ENCODE data around the gene RNU1-3.

RNU1-3 gene

GRCh38 chr1:16625497-16626408 is 41.0 kb downstream of the RNU1-3 start:
- TF ChIP-seq RAD21 (IDR thresholded peaks at IDR 0.05; ENCODE audit: low read depth) = no peak
- no peak; the same call in 1 of the 2 replicates for TF ChIP-seq TCF12 (IDR thresholded peaks at IDR 0.05; ENCODE audit: low read depth)
- no peak for TF ChIP-seq NFIC (IDR thresholded peaks at IDR 0.05)
- no peak for TF ChIP-seq TAF1 (IDR thresholded peaks at IDR 0.05; ENCODE audit: low read depth)
- TF ChIP-seq MAX (IDR thresholded peaks at IDR 0.05) = no peak
- TF ChIP-seq CREB1 (IDR thresholded peaks at IDR 0.05; ENCODE audit: low read depth) = no peak

- no peak for TF ChIP-seq MAX (IDR thresholded peaks at IDR 0.05)
- TF ChIP-seq ZBTB7A (IDR thresholded peaks at IDR 0.05; ENCODE audit: low read depth) = no peak
- TF ChIP-seq REST (IDR thresholded peaks at IDR 0.05; ENCODE audit: low read depth) = no peak
- no peak for TF ChIP-seq TEAD4 (IDR thresholded peaks at IDR 0.05)
- no peak for TF ChIP-seq RAD21 (IDR thresholded peaks at IDR 0.05; ENCODE audit: low read depth)
- no peak for TF ChIP-seq EGR1 (IDR thresholded peaks at IDR 0.05)
- TF ChIP-seq TCF12 (IDR thresholded peaks at IDR 0.05; ENCODE audit: low read depth) = no peak
- no peak for TF ChIP-seq CEBPB (IDR thresholded peaks at IDR 0.05)
- no peak for TF ChIP-seq TAF1 (IDR thresholded peaks at IDR 0.05; ENCODE audit: low read depth)
- TF ChIP-seq USF1 (IDR thresholded peaks at IDR 0.05) = no peak
- TF ChIP-seq YY1 (IDR thresholded peaks at IDR 0.05; ENCODE audit: low read depth) = no peak
- no peak for TF ChIP-seq CREB1 (IDR thresholded peaks at IDR 0.05; ENCODE audit: low read depth)
- no peak for TF ChIP-seq FOXM1 (IDR thresholded peaks at IDR 0.05; ENCODE audit: borderline replicate concordance, low read depth)
Observed at GRCh38 chr1:16621300-16621658, 45.5 kb downstream of the RNU1-3 start.

- no peak for TF ChIP-seq EP300 (IDR thresholded peaks at IDR 0.05; ENCODE audit: borderline replicate concordance)
- TF ChIP-seq YY1 (IDR thresholded peaks at IDR 0.05; ENCODE audit: low read depth) = no peak
- no peak for TF ChIP-seq CREB1 (IDR thresholded peaks at IDR 0.05; ENCODE audit: low read depth)
- TF ChIP-seq TEAD4 (IDR thresholded peaks at IDR 0.05) = no peak
Observed at GRCh38 chr1:16618719-16619118, 48.0 kb downstream of the RNU1-3 start.

- TF ChIP-seq TAF1 (IDR thresholded peaks at IDR 0.05; ENCODE audit: low read depth) (no peak), NFIC (IDR thresholded peaks at IDR 0.05) (no peak), EP300 (IDR thresholded peaks at IDR 0.05; ENCODE audit: borderline replicate concordance) (no peak), EGR1 (IDR thresholded peaks at IDR 0.05) (no peak), TCF12 (IDR thresholded peaks at IDR 0.05; ENCODE audit: low read depth) (no peak), RAD21 (IDR thresholded peaks at IDR 0.05; ENCODE audit: low read depth) (no peak), REST (IDR thresholded peaks at IDR 0.05; ENCODE audit: low read depth) (no peak), TEAD4 (IDR thresholded peaks at IDR 0.05) (no peak)
Observed at GRCh38 chr1:16617778-16618580, 48.8 kb downstream of the RNU1-3 start.

GRCh38 chr1:16617114-16617631 is 49.6 kb downstream of the RNU1-3 start:
- no peak for TF ChIP-seq NFIC (IDR thresholded peaks at IDR 0.05)
- no peak for TF ChIP-seq USF1 (IDR thresholded peaks at IDR 0.05)
- no peak for TF ChIP-seq EP300 (IDR thresholded peaks at IDR 0.05; ENCODE audit: borderline replicate concordance)
- TF ChIP-seq CREB1 (IDR thresholded peaks at IDR 0.05; ENCODE audit: low read depth) = no peak
- no peak for TF ChIP-seq REST (IDR thresholded peaks at IDR 0.05; ENCODE audit: low read depth)
- TF ChIP-seq FOXM1 (IDR thresholded peaks at IDR 0.05; ENCODE audit: borderline replicate concordance, low read depth) = no peak
- TF ChIP-seq TCF12 (IDR thresholded peaks at IDR 0.05; ENCODE audit: low read depth) = no peak
- no peak for TF ChIP-seq RAD21 (IDR thresholded peaks at IDR 0.05; ENCODE audit: low read depth)
- TF ChIP-seq ZBTB7A (IDR thresholded peaks at IDR 0.05; ENCODE audit: low read depth) = no peak
- TF ChIP-seq TAF1 (IDR thresholded peaks at IDR 0.05; ENCODE audit: low read depth) = no peak
- TF ChIP-seq YY1 (IDR thresholded peaks at IDR 0.05; ENCODE audit: low read depth) = no peak

Data from Ishikawa (cell line).